ENCODE results near the gene GRK5. TPM values are rescaled to one million over a fixed set of nuclear protein-coding genes. Genes with fewer than 3 reads are reported as not detected.

Gene GRK5
- total RNA-seq, 2 donors from 2014 or later, result 3.4 to 4.9 TPM

GRCh38 chr10:119481781-119482426, 274.5 kb downstream of the GRK5 start:
- H3K27ac ChIP-seq, result no peak overlapping the region
- WGBS, 2 donors, result 79 to 82% methylated on average over 11 to 12 of the region's 12 CpGs
- no peak for DNase-seq
- intact Hi-C loops (cut with DNase I), result no loop called here
- no peak overlapping the region for H3K4me3 ChIP-seq
- H3K9me3 ChIP-seq, result no peaks in the 10 kb centered on the region
- no peaks in the 10 kb centered on the region for H3K27me3 ChIP-seq
- no peak for TF ChIP-seq POLR2A (IDR thresholded peaks at IDR 0.05)
- TF ChIP-seq CTCF (IDR thresholded peaks at IDR 0.05), result no peak
- H3K4me1 ChIP-seq, result no peaks in the 10 kb centered on the region
- ATAC-seq, result no peak
- H3K36me3 ChIP-seq (replicated peaks in 1 of 2; ENCODE audit: insufficient read depth in 1 of 2, low read depth in 2 of 2), result no peaks in the 10 kb centered on the region

GRCh38 chr10:119483001-119483400, 275.6 kb downstream of the GRK5 start:
- H3K4me1 ChIP-seq, result no peaks in the 10 kb centered on the region
- no peaks in the 10 kb centered on the region for H3K27me3 ChIP-seq
- DNase-seq (no peak), ATAC-seq (no peak)
- intact Hi-C loops (cut with DNase I), result no loop called here
- H3K27ac ChIP-seq, result no peak overlapping the region
- H3K9me3 ChIP-seq, result no peaks in the 10 kb centered on the region
- no peak for TF ChIP-seq CTCF (IDR thresholded peaks at IDR 0.05)
- no peak for TF ChIP-seq POLR2A (IDR thresholded peaks at IDR 0.05)
- no peak overlapping the region for H3K4me3 ChIP-seq
- 85 to 90% methylated on average over 6 of the region's 6 CpGs for WGBS, 2 donors
- H3K36me3 ChIP-seq (replicated peaks in 1 of 2; ENCODE audit: insufficient read depth in 1 of 2, low read depth in 2 of 2), result no peaks in the 10 kb centered on the region

- 70 to 81% methylated on average over 9 of the region's 9 CpGs for WGBS, 2 donors
- no peaks in the 10 kb centered on the region for H3K4me1 ChIP-seq
- no peaks in the 10 kb centered on the region for H3K9me3 ChIP-seq
- H3K27ac ChIP-seq, result no peak overlapping the region
- H3K36me3 ChIP-seq (replicated peaks in 1 of 2; ENCODE audit: insufficient read depth in 1 of 2, low read depth in 2 of 2), result no peaks in the 10 kb centered on the region
- intact Hi-C loops (cut with DNase I), result no loop called here
- no peak overlapping the region for H3K4me3 ChIP-seq
- TF ChIP-seq CTCF (IDR thresholded peaks at IDR 0.05) (no peak), POLR2A (IDR thresholded peaks at IDR 0.05) (no peak)
- DNase-seq, result no peak
- no peaks in the 10 kb centered on the region for H3K27me3 ChIP-seq
- ATAC-seq, result no peak
These were observed 276.5 kb downstream of the GRK5 start for GRCh38 chr10:119483839-119484238.

- TF ChIP-seq CTCF (IDR thresholded peaks at IDR 0.05), result no peak
- H3K27ac ChIP-seq, result no peak overlapping the region
- H3K27me3 ChIP-seq, result no peaks in the 10 kb centered on the region
- H3K4me1 ChIP-seq, result peaks cover 6% of the 10 kb centered on the region
- 64 to 67% methylated on average over 7 of the region's 7 CpGs for WGBS, 2 donors
- no peaks in the 10 kb centered on the region for H3K36me3 ChIP-seq (replicated peaks in 1 of 2; ENCODE audit: insufficient read depth in 1 of 2, low read depth in 2 of 2)
- intact Hi-C loops (cut with DNase I), result no loop called here
- H3K4me3 ChIP-seq, result no peak overlapping the region
- DNase-seq, result no peak
- ATAC-seq, result no peak
- H3K9me3 ChIP-seq, result no peaks in the 10 kb centered on the region
These were observed 281.3 kb downstream of the GRK5 start for GRCh38 chr10:119488675-119489074.

GRCh38 chr10:119489991-119490326, 282.6 kb downstream of the GRK5 start:
- no peak for DNase-seq
- Histone ChIP-seq H3K27ac (no peak overlapping the region), H3K27me3 (no peaks in the 10 kb centered on the region), H3K36me3 (replicated peaks in 1 of 2; ENCODE audit: insufficient read depth in 1 of 2, low read depth in 2 of 2) (no peaks in the 10 kb centered on the region), H3K4me3 (no peak overlapping the region), H3K9me3 (no peaks in the 10 kb centered on the region), H3K4me1 (peaks cover 6% of the 10 kb centered on the region)
- intact Hi-C loops (cut with DNase I), result no loop called here
- whole genome bisulfite sequencing, 2 donors, result 40 to 48% methylated on average over 3 to 5 of the region's 5 CpGs
- ATAC-seq, result no peak
- TF ChIP-seq CTCF (IDR thresholded peaks at IDR 0.05) (peak in 1 of 7 experiments; percentile 3), POLR2A (IDR thresholded peaks at IDR 0.05) (no peak)
